Bronchial epithelial cell (primary cell): ENCODE data around the gene ARHGAP9. TPM values are rescaled to one million over a fixed set of nuclear protein-coding genes. Genes with fewer than 3 reads are reported as not detected.

Source experiments
- DNase-seq: peaks from one replicate; pipeline ENCODE4 v3.0.0-alpha.2; 2010; ENCODE audit warnings: low read depth
- FAIRE-seq: peaks from 2 replicates; lab custom pipeline; 2011; peaks lifted over from hg19 to GRCh38; lab: Jason Lieb, UNC
- H3K27me3 ChIP-seq: 2 replicates; pipeline ENCODE4 v1.5.1; 2011; ENCODE audit warnings: low read length; ENCODE audit not compliant: control insufficient read depth, insufficient read depth
- H3K36me3 ChIP-seq: 2 replicates; pipeline ENCODE4 v1.5.1; 2011; ENCODE audit warnings: low read length; ENCODE audit not compliant: control insufficient read depth, insufficient read depth
- H3K4me3 ChIP-seq: 2 replicates; pipeline ENCODE4 v1.5.1; 2011; ENCODE audit warnings: mild to moderate bottlenecking, low read depth, low read length, control low read depth
- CTCF ChIP-seq: IDR thresholded peaks from 2 replicates; pipeline ENCODE4 v1.5.1; 2011; ENCODE audit warnings: mild to moderate bottlenecking, moderate library complexity, low read length, control low read depth, inconsistent platforms; ENCODE audit not compliant: insufficient read depth, severe bottlenecking
- total RNA-seq: library from RNA; depleted of rRNA; stranded (reverse); fragments of >200 nt; gene quantifications from 2 replicates; pipeline ENCODE4 v1.2.1, GENCODE V29; 2014

Gene ARHGAP9
- total RNA-seq, 1 donor from 2014 or later = not detected

- FAIRE-seq (no peak), DNase-seq (no peak)
- H3K4me3 ChIP-seq = peak within 1 kb of the TSS; percentile 66
- H3K27me3 ChIP-seq = peaks cover 5% of the 10 kb centered on the region
- no peak for TF ChIP-seq CTCF
- no peaks in the 10 kb centered on the region for H3K36me3 ChIP-seq
These were observed 19.8 kb downstream of the ARHGAP9 start, which contains the start of gene GLI1 for GRCh38 chr12:57459750-57460467. Gene GLI1 (plus strand): TSS chr12:57459785. CDS start chr12:57463692, 3,907 bp downstream.

- Histone ChIP-seq H3K27me3 (peaks cover 5% of the 10 kb centered on the region), H3K36me3 (no peaks in the 10 kb centered on the region), H3K4me3 (peak overlapping the region; percentile 66)
- no peak for FAIRE-seq
- DNase-seq = peak; percentile 87
- TF ChIP-seq CTCF = peak; percentile 94
These were observed 20.5 kb downstream of the ARHGAP9 start for GRCh38 chr12:57459055-57459749.

- FAIRE-seq = no peak
- DNase-seq = no peak
- Histone ChIP-seq H3K36me3 (no peaks in the 10 kb centered on the region), H3K4me3 (peak overlapping the region; percentile 66), H3K27me3 (peaks cover 5% of the 10 kb centered on the region)
- no peak for TF ChIP-seq CTCF
These were observed 21.0 kb downstream of the ARHGAP9 start for GRCh38 chr12:57458665-57459054.

GRCh38 chr12:57456737-57457490, 22.8 kb downstream of the ARHGAP9 start:
- FAIRE-seq (no peak), DNase-seq (no peak)
- no peaks in the 10 kb centered on the region for H3K36me3 ChIP-seq
- no peak for TF ChIP-seq CTCF
- peaks cover 5% of the 10 kb centered on the region for H3K27me3 ChIP-seq
- no peak overlapping the region for H3K4me3 ChIP-seq

- Histone ChIP-seq H3K36me3 (no peaks in the 10 kb centered on the region), H3K27me3 (peaks cover 5% of the 10 kb centered on the region), H3K4me3 (no peak overlapping the region)
- FAIRE-seq (no peak), DNase-seq (peak; percentile 41)
- peak; percentile 87 for TF ChIP-seq CTCF
These were observed 23.4 kb downstream of the ARHGAP9 start for GRCh38 chr12:57456145-57456700.
